Measurements from ENCODE around the gene BCL2A1.
"Not testable (repeated sequence)": the region's sequence is repeated elsewhere in the genome, so short reads cannot be mapped to it uniquely, and the experiment has no call there.

The BCL2A1 gene

GRCh38 chr15:79962178-79962577 lies 8.8 kb downstream of the BCL2A1 start:
- DNase-seq: no peak

DNA sequence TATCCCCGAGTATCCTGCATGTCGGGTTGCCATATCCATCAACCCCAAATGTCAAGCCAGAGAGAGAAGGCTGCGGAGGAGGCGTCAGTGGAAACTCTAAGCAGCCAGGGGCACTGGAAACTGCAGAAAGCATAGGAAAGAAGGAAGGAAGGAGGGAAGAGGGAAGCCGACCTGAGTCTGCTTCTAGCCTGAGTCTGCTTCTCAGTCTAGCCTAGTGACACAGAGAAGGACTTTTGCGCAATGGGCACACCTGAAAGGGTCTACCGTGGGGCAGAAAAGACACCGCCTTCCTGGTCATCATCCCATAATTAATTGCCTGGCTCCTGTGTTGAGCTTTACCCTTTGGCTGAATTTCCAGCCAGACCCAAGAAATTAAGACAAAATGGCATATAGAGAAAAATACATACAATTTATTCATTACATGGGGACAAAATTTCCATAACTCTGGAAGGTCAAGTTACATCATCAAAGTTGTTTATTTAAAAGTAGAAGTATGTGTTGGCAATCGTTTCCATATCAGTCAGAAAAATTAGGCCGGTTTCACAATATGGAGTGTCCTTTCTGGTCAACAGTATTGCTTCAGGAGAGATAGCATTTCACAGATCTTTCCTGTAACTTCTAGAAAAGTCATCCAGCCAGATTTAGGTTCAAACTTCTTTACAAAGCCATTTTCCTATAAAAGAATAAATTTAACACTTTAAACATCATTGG lies 10.3 kb downstream of the BCL2A1 start:
- no peak for DNase-seq

DNA sequence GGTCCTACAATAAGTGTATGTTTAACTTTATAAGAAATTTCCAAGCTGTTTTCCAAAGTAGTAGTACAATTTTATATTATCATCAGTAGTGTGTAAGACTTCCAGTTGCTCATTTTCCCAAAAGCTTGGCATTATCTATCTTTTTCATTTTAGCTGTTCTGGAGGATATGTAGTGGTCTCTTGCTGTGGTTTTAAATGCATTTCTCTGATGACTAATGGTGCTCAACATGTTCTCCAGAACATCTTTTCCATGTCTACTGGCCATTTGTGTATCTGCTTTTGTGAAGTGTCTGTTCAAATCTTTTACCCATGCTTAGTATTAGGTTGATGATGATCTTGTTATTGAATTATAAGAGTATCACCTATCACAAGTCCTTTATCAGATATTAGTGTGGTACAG lies 13.3 kb downstream of the BCL2A1 start:
- DNase-seq: no peak

DNA sequence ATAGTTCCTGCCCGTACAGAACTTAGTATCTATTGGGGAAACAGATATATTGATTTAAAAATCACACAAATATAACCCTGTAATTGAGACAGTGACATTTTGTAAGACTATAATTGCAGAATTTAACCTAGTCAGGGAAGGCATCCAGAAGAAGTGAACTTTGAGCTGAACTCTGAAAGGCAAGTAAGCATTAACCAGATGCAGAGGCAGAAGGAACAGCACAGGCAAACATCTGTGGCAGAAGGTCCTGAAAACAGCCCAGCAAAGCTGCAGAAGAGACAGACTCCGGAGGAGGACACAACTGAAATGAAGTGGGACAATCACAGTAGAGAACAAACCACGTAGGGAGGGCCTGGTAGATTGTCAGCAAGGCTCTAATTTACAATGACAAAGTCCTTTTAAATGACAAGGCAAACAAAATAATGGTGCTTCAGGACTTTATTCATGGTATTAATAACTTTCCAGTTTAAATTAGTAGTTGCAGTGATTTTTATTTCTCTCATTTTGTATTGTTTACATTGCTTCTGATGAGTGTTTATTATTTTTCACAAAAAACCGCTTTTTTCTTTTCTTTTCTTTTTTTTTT lies 14.5 kb downstream of the BCL2A1 start:
- no peak for DNase-seq

- peak in 1 of 56 donors; percentile 18 for DNase-seq
These were observed 16.3 kb downstream of the BCL2A1 start for GRCh38 chr15:79954661-79955060.

- DNase-seq: no peak
These were observed 17.0 kb downstream of the BCL2A1 start for GRCh38 chr15:79953951-79954444.

- no peak for DNase-seq
These were observed 18.7 kb downstream of the BCL2A1 start for GRCh38 chr15:79952329-79952728.

DNA sequence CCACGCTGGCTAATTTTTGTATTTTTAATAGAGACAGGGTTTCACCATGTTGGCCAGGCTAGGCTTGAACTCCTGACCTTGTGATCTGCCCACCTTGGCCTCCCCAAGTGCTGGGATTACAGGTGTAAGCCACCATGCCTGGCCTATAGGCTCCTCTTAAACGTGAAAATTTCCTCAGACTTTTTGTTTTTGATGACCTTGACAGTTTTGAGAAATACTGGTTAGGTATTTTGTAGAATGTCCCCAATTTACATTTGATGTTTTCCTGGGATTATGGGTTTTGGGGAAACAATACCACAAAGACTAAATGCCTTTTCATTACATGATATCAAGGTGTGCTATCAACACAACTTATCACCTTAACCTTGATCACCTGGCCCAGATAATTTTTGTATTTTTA lies 20.7 kb downstream of the BCL2A1 start:
- DNase-seq: no peak

- no peak for DNase-seq
These were observed 22.2 kb downstream of the BCL2A1 start for GRCh38 chr15:79948761-79949160.

DNA sequence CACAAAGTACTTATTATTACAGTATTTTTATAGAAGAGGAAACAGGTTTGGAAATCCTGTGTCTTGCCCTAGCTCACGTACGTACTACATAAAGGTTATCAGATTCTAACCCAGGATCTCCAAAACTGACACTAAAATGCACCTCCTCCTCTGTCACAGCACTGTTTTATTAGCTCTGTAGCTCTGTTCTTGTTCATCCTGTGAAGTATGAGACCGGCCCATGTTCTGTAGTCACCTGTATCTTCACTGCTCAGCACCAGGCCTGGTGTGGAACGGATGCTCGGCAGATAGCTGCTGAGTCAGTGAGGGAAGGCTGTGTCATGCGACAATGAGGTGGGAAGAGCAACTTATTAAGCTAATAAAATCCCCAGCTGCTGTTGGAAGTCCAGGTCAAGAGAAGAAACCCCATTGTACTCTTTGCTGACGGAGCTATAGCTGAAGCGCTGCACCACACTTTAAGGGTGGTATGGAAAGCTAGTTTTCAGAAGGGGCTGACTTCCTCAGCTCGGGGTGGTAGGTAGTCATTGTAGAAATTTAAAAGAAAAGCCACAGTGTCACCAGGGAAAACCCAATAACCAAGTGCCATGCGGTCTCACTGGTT lies 22.8 kb downstream of the BCL2A1 start:
- DNase-seq: no peak

DNA sequence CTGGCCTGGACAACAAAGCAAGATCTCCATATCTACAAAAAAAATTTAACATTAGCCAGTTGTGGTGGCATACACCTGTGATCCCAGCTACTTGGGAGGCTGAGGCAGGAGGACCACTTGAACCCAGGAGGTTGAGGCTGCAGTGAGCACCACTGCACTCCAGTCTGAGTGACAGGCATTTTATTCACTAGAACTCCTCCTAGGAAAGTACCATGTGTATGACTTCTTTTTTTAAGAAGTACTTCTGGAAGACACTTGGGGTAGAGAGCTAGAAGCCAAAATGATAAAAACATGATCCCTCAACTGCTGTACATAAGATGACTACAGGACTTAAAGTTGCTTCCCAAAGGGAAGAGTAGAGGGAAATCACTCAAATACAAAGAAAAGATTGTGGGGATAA lies 24.0 kb downstream of the BCL2A1 start:
- DNase-seq: no peak

- DNase-seq: no peak
These were observed 26.4 kb downstream of the BCL2A1 start for GRCh38 chr15:79944622-79945021.

DNA sequence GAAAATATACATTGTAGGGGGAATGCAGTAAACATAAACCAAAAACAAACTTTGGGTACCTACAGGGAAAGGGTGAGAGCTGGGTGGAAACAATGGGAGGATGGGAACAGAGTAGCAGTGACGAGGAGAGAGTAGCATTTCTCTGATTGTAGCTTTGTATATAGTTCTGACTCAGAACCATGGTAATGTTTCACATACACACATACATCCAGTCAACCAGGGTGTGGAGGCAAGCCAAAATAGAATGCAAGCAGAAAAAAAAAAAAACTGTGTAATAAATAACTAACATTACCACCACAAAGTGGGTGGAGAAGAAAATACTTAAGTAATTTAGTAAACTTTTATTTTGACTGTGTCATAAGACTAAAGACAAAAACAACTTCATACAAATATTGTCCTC lies 27.2 kb downstream of the BCL2A1 start:
- no peak for DNase-seq

- DNase-seq: no peak
These were observed 28.1 kb downstream of the BCL2A1 start for GRCh38 chr15:79942741-79943481.

- DNase-seq: no peak
These were observed 31.6 kb downstream of the BCL2A1 start for GRCh38 chr15:79939399-79939798.

DNA sequence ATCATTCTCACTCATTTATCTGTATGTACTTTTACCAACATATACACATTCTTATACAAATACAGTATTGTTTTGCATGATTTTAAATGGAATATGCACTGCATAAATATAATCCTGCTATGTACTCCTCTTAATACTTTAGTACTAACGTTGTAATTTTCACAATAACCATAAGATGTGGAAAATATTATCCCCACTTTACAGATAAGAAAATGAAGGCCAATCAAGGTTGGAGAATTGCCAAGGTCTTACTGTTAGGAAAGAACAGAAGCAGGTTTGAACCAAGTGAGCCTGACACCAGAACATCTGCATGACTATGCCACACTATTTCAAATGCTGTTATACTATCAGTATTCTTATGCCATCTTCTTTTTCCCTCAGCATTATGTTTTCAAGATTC lies 32.9 kb downstream of the BCL2A1 start:
- no peak for DNase-seq

DNA sequence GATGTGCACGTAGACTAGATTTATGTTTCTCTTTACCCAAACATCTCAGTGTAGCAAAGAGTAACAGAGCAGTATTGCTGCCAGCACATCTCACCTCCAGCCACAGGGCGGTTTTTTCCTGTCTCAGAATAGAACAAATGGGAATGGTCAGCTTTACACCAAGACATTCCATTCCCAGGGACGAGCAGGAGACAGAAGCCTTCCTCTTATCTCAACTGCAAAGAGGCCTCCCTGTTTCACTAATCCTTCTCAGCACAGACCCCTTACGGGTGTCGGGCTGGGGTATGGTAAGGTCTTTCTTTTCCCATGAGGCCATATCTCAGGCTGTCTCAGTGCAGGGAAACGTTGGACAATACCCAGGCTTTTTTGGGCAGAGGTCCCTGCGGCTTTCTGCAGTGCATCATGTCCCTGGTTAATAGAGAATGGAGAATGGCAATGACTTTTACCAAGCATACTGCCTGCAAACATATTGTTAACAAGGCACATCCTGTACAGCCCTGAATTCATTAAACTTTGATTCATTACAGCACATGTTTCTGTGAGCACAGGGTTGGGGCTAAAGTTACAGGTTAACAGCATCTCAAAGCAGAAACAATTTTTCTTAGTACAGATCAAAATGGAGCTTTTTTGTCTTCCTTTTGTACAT lies 35.3 kb downstream of the BCL2A1 start:
- not testable (repeated sequence) for DNase-seq

DNA sequence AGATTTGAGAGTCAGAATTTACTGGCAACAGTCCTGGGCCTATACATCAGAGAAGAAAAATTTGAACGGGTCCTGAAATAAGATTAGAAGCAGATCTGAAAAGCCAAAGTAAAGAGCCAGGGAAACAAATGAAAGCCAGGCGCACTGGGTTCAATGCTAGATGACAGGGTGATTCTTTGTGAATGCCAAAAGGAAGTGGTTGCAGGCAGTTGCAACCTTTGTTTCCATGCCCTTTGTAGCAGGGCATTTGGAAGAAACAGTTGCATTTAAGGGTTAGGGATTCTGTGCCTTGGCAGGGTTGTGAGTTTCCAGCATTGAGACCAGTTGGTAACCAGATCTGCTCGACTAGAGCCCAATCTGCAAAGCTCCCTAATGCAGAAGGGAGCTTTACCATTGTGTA lies 37.8 kb downstream of the BCL2A1 start:
- DNase-seq: no peak

DNA sequence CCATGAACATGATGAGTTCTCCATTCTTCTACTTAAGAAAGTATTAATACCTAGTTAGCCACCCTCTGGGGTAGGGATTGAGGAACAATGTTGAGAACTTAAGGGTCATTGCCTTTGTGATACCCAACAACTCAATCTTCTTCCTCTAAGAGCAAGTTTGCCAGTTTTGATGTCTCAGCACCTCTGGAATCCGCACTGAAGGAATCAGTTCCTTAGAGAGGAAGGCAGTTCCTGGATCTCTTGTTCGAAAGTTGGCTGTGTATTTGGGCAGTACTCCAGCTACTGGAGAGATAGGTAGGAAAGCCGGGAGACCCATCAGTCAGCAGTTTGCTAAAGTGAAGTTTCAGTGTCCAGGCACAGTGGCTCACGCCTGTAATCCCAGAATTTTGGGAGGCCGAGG lies 38.5 kb downstream of the BCL2A1 start:
- peak in 1 of 56 donors; percentile 4 for DNase-seq

DNA sequence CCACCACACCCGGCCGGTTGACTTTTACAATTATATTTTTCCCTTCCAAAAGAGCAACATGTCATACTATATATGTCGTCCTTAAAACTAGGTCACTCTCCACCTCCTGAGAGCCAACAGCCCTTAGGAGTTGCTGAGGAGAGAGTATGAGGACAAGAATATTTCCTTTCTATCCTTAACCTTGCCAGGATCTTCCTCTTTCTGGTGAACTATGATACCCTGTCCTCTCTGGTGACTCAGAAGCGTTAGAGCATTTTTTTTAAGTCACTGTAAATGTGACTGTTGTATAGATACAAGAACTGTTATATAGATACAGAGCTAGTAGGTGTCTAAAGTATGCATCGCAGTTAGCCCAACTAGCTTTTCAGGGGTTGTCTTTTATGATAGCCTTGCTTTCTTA lies 40.5 kb downstream of the BCL2A1 start:
- no peak for DNase-seq

GRCh38 chr15:79929412-79929811 lies 41.6 kb downstream of the BCL2A1 start:
- DNase-seq: no peak

DNA sequence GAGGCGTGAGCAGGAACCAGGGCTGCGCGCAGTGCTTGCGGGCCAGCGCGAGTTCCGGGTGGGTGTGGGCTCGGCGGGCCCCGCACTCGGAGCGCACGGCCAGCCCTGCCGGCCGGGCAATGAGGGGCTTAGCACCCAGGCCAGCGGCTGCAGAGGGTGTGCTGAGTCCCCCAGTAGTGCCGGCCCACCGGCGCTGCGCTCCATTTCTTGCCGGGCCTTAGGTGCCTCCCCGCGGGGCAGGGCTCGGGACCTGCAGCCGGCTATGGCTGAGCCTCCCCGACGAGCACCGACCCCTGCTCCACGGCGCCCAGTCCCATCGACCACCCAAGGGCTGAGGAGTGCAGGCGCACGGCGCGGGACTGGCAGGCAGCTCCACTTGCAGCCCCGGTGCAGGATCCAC lies 44.9 kb downstream of the BCL2A1 start:
- DNase-seq: not testable (repeated sequence)

Measured in amygdala (tissue), 56 donors.